HFFc6 (cell line): ENCODE results near the gene ERBB4. TPM values are rescaled to one million over a fixed set of nuclear protein-coding genes. Genes with fewer than 3 reads are reported as not detected.

ENCODE experiments used
- DNase-seq: peaks from one replicate; pipeline ENCODE4 v3.0.0-alpha.2; 2018
- H3K27ac Mint-ChIP-seq: 2 replicates; pipeline ENCODE4 v1.8.0; 2020; ENCODE audit warnings: mild to moderate bottlenecking, mixed read lengths
- H3K27me3 Mint-ChIP-seq: 2 replicates; pipeline ENCODE4 v1.8.0; 2021; ENCODE audit warnings: mild to moderate bottlenecking, moderate library complexity, mixed read lengths; ENCODE audit not compliant: insufficient read depth
- H3K36me3 Mint-ChIP-seq: 2 replicates; pipeline ENCODE4 v1.8.0; 2021; ENCODE audit warnings: low read depth, mixed read lengths
- H3K4me1 Mint-ChIP-seq: 2 replicates; pipeline ENCODE4 v1.8.0; 2020; ENCODE audit warnings: low read depth, mixed read lengths
- H3K4me3 Mint-ChIP-seq: 2 replicates; pipeline ENCODE4 v1.8.0; 2020; ENCODE audit warnings: mild to moderate bottlenecking, moderate library complexity, mixed read lengths
- H3K9me3 Mint-ChIP-seq: 2 replicates; pipeline ENCODE4 v1.8.0; 2020; ENCODE audit warnings: mild to moderate bottlenecking, mixed read lengths
- total RNA-seq, 6 experiments: library from RNA; stranded (reverse); fragmentation: NEBNext Ultra II Directional; extraction: Animal tissue kit (Norgen Biotek cat#: 25700); gene quantifications; 2 replicates in 1 of 6; 3 replicates in 5 of 6; pipeline ENCODE4 v1.2.3, GENCODE V29; 2021
- TF ChIP-seq, protein P1 (sequence below): fragments of 200-600 bp; sonication (generic); IDR thresholded peaks from 2 replicates; pipeline ENCODE4 v1.5.0; 2021; ENCODE audit warnings: antibody characterized with exemption, mild to moderate bottlenecking

ERBB4 gene
- total RNA-seq, 6 experiments from 2014 or later, result not detected

DNA sequence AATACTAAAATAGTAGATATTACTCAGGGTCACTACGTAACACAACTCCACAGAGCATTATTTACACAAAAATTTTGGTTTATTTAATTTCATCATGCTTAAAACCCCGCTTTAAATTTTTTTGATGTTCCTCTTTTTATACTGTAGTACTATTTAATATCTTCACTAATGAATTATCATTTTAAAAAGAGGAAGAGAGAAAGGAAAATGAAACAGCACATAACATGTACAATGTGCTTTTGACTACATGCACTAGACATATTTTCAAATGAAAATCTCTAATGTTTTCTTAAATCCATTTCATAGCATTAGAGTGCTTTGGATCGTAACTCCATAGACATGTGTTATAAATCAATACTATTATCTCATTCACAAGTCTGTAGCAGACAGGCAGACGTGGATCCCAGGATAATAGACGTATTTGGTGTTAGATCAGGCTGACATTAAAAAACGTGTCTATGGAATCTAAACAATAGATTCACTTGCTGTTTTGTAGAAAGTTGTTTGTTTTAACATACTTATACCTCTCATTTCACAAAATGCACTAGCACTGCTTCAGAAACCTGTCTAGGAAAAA, 1085.2 kb downstream of the ERBB4 start:
- no peaks in the 10 kb centered on the region for H3K4me1 Mint-ChIP-seq
- H3K27me3 Mint-ChIP-seq, result no peaks in the 10 kb centered on the region
- H3K9me3 Mint-ChIP-seq, result no peaks in the 10 kb centered on the region; the same call in none of the 2 replicates
- H3K4me3 Mint-ChIP-seq, result no peak overlapping the region
- H3K27ac Mint-ChIP-seq, result no peak overlapping the region
- TF ChIP-seq, protein P1, sequence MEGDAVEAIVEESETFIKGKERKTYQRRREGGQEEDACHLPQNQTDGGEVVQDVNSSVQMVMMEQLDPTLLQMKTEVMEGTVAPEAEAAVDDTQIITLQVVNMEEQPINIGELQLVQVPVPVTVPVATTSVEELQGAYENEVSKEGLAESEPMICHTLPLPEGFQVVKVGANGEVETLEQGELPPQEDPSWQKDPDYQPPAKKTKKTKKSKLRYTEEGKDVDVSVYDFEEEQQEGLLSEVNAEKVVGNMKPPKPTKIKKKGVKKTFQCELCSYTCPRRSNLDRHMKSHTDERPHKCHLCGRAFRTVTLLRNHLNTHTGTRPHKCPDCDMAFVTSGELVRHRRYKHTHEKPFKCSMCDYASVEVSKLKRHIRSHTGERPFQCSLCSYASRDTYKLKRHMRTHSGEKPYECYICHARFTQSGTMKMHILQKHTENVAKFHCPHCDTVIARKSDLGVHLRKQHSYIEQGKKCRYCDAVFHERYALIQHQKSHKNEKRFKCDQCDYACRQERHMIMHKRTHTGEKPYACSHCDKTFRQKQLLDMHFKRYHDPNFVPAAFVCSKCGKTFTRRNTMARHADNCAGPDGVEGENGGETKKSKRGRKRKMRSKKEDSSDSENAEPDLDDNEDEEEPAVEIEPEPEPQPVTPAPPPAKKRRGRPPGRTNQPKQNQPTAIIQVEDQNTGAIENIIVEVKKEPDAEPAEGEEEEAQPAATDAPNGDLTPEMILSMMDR, result no peak
- no peaks in the 10 kb centered on the region for H3K36me3 Mint-ChIP-seq
- no peak for DNase-seq

- Mint-ChIP-seq H3K36me3 (no peaks in the 10 kb centered on the region), H3K4me3 (no peak overlapping the region), H3K27me3 (no peaks in the 10 kb centered on the region), H3K4me1 (no peaks in the 10 kb centered on the region), H3K9me3 (no peaks in the 10 kb centered on the region; the same call in 1 of the 2 replicates), H3K27ac (no peak overlapping the region)
- no peak for DNase-seq
- TF ChIP-seq, protein P1, result no peak
Measured at GRCh38 chr2:211451642-211452041, 1087.0 kb downstream of the ERBB4 start.

- Mint-ChIP-seq H3K9me3 (peaks cover 12% of the 10 kb centered on the region), H3K4me1 (no peaks in the 10 kb centered on the region), H3K36me3 (no peaks in the 10 kb centered on the region), H3K27me3 (no peaks in the 10 kb centered on the region), H3K4me3 (no peak overlapping the region), H3K27ac (no peak overlapping the region)
- TF ChIP-seq, protein P1, result no peak
- DNase-seq, result no peak
Measured at GRCh38 chr2:211449819-211450218, 1088.8 kb downstream of the ERBB4 start.

DNA sequence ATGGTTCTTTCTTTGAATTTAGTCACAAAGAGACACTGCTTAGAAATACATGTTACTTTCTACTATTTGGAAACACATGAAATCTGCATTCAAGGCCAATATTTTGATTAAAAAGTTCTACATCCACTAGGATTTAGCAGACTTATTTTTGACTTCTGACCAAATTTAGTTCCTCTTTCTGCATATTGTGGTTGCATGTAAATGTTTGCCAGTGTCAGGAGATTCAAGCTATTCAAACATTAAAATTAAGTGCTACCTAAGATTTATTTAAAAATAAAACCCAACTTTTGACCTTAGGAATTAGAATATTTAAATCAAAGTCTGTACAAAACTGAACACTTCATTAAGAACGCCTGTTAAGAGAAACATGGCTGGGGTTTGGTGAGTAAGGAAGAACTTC, 1091.1 kb downstream of the ERBB4 start:
- H3K27me3 Mint-ChIP-seq, result no peaks in the 10 kb centered on the region
- DNase-seq, result no peak
- H3K36me3 Mint-ChIP-seq, result no peaks in the 10 kb centered on the region
- H3K4me3 Mint-ChIP-seq, result no peak overlapping the region
- H3K4me1 Mint-ChIP-seq, result no peaks in the 10 kb centered on the region
- TF ChIP-seq, protein P1, result no peak
- H3K27ac Mint-ChIP-seq, result no peak overlapping the region
- peaks cover 12% of the 10 kb centered on the region for H3K9me3 Mint-ChIP-seq

DNA sequence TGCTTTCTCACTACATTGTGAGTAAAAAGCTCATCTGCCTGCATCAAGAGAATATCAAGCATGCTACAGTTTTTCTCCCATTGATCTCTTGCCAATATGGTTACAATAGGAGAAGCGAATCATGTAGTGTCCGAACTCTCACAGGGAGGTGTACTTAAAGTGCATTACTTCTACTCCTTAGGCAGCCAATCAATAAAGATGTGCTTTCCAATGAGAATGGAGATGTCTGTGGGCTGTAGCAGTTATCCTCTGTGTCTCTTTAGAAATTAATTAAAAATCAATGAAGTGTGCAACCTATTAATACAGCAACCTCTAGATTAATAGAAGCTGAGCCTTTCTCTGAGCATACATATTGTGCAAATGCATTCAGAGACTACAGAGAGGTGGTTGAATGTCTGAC, 1098.5 kb downstream of the ERBB4 start:
- H3K4me3 Mint-ChIP-seq, result no peak overlapping the region
- TF ChIP-seq, protein P1, result no peak
- H3K36me3 Mint-ChIP-seq, result no peaks in the 10 kb centered on the region
- no peak for DNase-seq
- H3K27ac Mint-ChIP-seq, result no peak overlapping the region
- no peaks in the 10 kb centered on the region for H3K4me1 Mint-ChIP-seq
- H3K9me3 Mint-ChIP-seq, result peaks cover 14% of the 10 kb centered on the region
- H3K27me3 Mint-ChIP-seq, result no peaks in the 10 kb centered on the region

DNA sequence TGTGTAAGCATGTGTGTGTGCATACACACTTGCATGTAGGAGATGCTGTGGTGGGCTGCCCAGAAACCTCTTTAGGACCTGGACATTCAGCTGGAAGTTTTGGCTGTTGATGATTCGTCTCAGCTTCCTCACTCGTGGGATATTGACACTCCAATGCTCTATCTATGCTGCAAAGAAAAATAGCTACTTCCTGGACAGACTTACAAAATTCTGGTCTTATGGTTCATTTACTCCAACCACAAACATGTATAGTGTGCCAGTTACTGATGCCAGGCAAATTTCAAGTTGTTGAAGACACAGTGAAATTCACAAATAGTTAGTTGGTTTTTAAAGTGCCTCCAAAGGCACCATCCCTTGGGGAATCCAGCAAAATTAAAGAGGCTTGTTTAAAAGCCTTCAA, 1099.6 kb downstream of the ERBB4 start:
- no peak for DNase-seq
- TF ChIP-seq, protein P1, result no peak
- Mint-ChIP-seq H3K27me3 (no peaks in the 10 kb centered on the region), H3K9me3 (peaks cover 22% of the 10 kb centered on the region), H3K36me3 (no peaks in the 10 kb centered on the region), H3K27ac (no peak overlapping the region), H3K4me3 (no peak overlapping the region), H3K4me1 (no peaks in the 10 kb centered on the region)
